IPS-18c (cell line): ENCODE measurements around the gene CNIH3.
"Not testable (repeated sequence)": the region's sequence is repeated elsewhere in the genome, so short reads cannot be mapped to it uniquely, and the experiment has no call there.

Experiments
- H3K4me3 ChIP-seq: 2 replicates; pipeline ENCODE4 v1.7.0; 2013; ENCODE audit warnings: low read depth, mild to moderate bottlenecking, low read length, moderate library complexity; ENCODE audit not compliant: insufficient read depth
- H3K9me3 ChIP-seq: one replicate; pipeline ENCODE4 v1.6.1; 2013; ENCODE audit warnings: mild to moderate bottlenecking, low read length, moderate library complexity; ENCODE audit not compliant: control insufficient read depth, insufficient read depth

Gene CNIH3

GRCh38 chr1:224666913-224667312 lies 50.8 kb downstream of the CNIH3 start:
- H3K4me3 ChIP-seq, result no peak overlapping the region
- H3K9me3 ChIP-seq, result no peaks in the 10 kb centered on the region

- H3K9me3 ChIP-seq, result no peaks in the 10 kb centered on the region
- H3K4me3 ChIP-seq, result no peak overlapping the region
Observed at GRCh38 chr1:224668984-224669383, 52.9 kb downstream of the CNIH3 start.

- no peak overlapping the region for H3K4me3 ChIP-seq
- H3K9me3 ChIP-seq, result no peaks in the 10 kb centered on the region
Observed at GRCh38 chr1:224669403-224669802, 53.3 kb downstream of the CNIH3 start.

GRCh38 chr1:224670506-224670905 lies 54.4 kb downstream of the CNIH3 start:
- Histone ChIP-seq H3K9me3 (no peaks in the 10 kb centered on the region), H3K4me3 (no peak overlapping the region)

GRCh38 chr1:224671076-224671475 lies 55.0 kb downstream of the CNIH3 start:
- H3K4me3 ChIP-seq, result no peak overlapping the region
- no peaks in the 10 kb centered on the region for H3K9me3 ChIP-seq

- Histone ChIP-seq H3K4me3 (no peak overlapping the region), H3K9me3 (no peaks in the 10 kb centered on the region)
Observed at GRCh38 chr1:224673141-224673540, 57.0 kb downstream of the CNIH3 start.

GRCh38 chr1:224675590-224675989 lies 59.5 kb downstream of the CNIH3 start:
- Histone ChIP-seq H3K9me3 (no peaks in the 10 kb centered on the region), H3K4me3 (no peak overlapping the region)

- Histone ChIP-seq H3K4me3 (no peak overlapping the region), H3K9me3 (no peaks in the 10 kb centered on the region)
Observed at GRCh38 chr1:224676551-224676950, 60.4 kb downstream of the CNIH3 start.

- Histone ChIP-seq H3K9me3 (no peaks in the 10 kb centered on the region), H3K4me3 (no peak overlapping the region)
Observed at GRCh38 chr1:224678168-224678567, 62.1 kb downstream of the CNIH3 start.

- no peaks in the 10 kb centered on the region for H3K9me3 ChIP-seq
- no peak overlapping the region for H3K4me3 ChIP-seq
Observed at GRCh38 chr1:224679606-224680005, 63.5 kb downstream of the CNIH3 start.

- Histone ChIP-seq H3K4me3 (no peak overlapping the region), H3K9me3 (no peaks in the 10 kb centered on the region)
Observed at GRCh38 chr1:224681816-224682215, 65.7 kb downstream of the CNIH3 start.

GRCh38 chr1:224683936-224684335 lies 67.8 kb downstream of the CNIH3 start:
- Histone ChIP-seq H3K4me3 (no peak overlapping the region), H3K9me3 (no peaks in the 10 kb centered on the region)

GRCh38 chr1:224684979-224685425 lies 68.9 kb downstream of the CNIH3 start:
- Histone ChIP-seq H3K4me3 (no peak overlapping the region), H3K9me3 (no peaks in the 10 kb centered on the region)

GRCh38 chr1:224686140-224686539 lies 70.0 kb downstream of the CNIH3 start:
- not testable (repeated sequence) for H3K4me3 ChIP-seq

GRCh38 chr1:224687465-224687864 lies 71.3 kb downstream of the CNIH3 start:
- Histone ChIP-seq H3K9me3 (no peaks in the 10 kb centered on the region), H3K4me3 (no peak overlapping the region)

More at GRCh38 chr1:224686140-224686539, 70.0 kb downstream of the CNIH3 start:
- not testable (repeated sequence) for H3K9me3 ChIP-seq

GRCh38 chr1:224689374-224689773 lies 73.3 kb downstream of the CNIH3 start:
- H3K4me3 ChIP-seq, result no peak overlapping the region
- no peaks in the 10 kb centered on the region for H3K9me3 ChIP-seq

- Histone ChIP-seq H3K4me3 (no peak overlapping the region), H3K9me3 (no peaks in the 10 kb centered on the region)
Observed at GRCh38 chr1:224690576-224690975, 74.5 kb downstream of the CNIH3 start.

GRCh38 chr1:224691148-224691925 lies 75.2 kb downstream of the CNIH3 start:
- H3K4me3 ChIP-seq, result no peak overlapping the region
- H3K9me3 ChIP-seq, result no peaks in the 10 kb centered on the region

- Histone ChIP-seq H3K4me3 (no peak overlapping the region), H3K9me3 (no peaks in the 10 kb centered on the region)
Observed at GRCh38 chr1:224694969-224695368, 78.9 kb downstream of the CNIH3 start.
